Kidney tubule cell (primary cell): ENCODE measurements around the gene SEMA3E.
"Not testable (repeated sequence)": the region's sequence is repeated elsewhere in the genome, so short reads cannot be mapped to it uniquely, and the experiment has no call there.

Experiments used
- DNase-seq: peaks from one replicate; pipeline ENCODE4 v3.0.0-alpha.2; 2018; ENCODE audit warnings: low spot score

SEMA3E gene

GRCh38 chr7:83648464-83649241, at the start of gene SEMA3E:
SEMA3E (minus strand) TSS chr7:83649139.
- peak; percentile 67 for DNase-seq

- no peak for DNase-seq
Measured at GRCh38 chr7:83697804-83698530, 49.0 kb upstream of the SEMA3E start.

GRCh38 chr7:83696101-83696500, 47.2 kb upstream of the SEMA3E start:
- no peak for DNase-seq

GRCh38 chr7:83695128-83695960, 46.4 kb upstream of the SEMA3E start:
- no peak for DNase-seq

- DNase-seq, result no peak
Measured at GRCh38 chr7:83693256-83693655, 44.3 kb upstream of the SEMA3E start.

- no peak for DNase-seq
Measured at GRCh38 chr7:83691095-83691494, 42.2 kb upstream of the SEMA3E start.

GRCh38 chr7:83689855-83690254, 40.9 kb upstream of the SEMA3E start:
- no peak for DNase-seq

GRCh38 chr7:83686416-83686815, 37.5 kb upstream of the SEMA3E start:
- DNase-seq, result no peak

- DNase-seq, result peak; percentile 67
Measured at GRCh38 chr7:83684928-83685327, 36.0 kb upstream of the SEMA3E start.

- DNase-seq, result peak; percentile 71
Measured at GRCh38 chr7:83681200-83681778, 32.4 kb upstream of the SEMA3E start.

- peak; percentile 79 for DNase-seq
Measured at GRCh38 chr7:83677180-83677866, 28.4 kb upstream of the SEMA3E start.

- DNase-seq, result not testable (repeated sequence)
Measured at GRCh38 chr7:83673291-83673690, 24.4 kb upstream of the SEMA3E start.

GRCh38 chr7:83672157-83672556, 23.2 kb upstream of the SEMA3E start:
- no peak for DNase-seq

- DNase-seq, result no peak
Measured at GRCh38 chr7:83663131-83663530, 14.2 kb upstream of the SEMA3E start.

- no peak for DNase-seq
Measured at GRCh38 chr7:83658126-83658525, 9.2 kb upstream of the SEMA3E start.

- peak; percentile 57 for DNase-seq
Measured at GRCh38 chr7:83655951-83656556, 7.1 kb upstream of the SEMA3E start.

- DNase-seq, result no peak
Measured at GRCh38 chr7:83652481-83652880, 3.5 kb upstream of the SEMA3E start.

GRCh38 chr7:83649701-83650100, 762 bp upstream of the SEMA3E start:
- no peak for DNase-seq

GRCh38 chr7:83646027-83646426, 2.9 kb downstream of the SEMA3E start:
- no peak for DNase-seq

- DNase-seq, result peak; percentile 77
Measured at GRCh38 chr7:83643739-83644138, 5.2 kb downstream of the SEMA3E start.

GRCh38 chr7:83643012-83643411, 5.9 kb downstream of the SEMA3E start:
- peak; percentile 39 for DNase-seq
